ENCODE results near the gene SOX18. TPM values are rescaled to one million over a fixed set of nuclear protein-coding genes. Genes with fewer than 3 reads are reported as not detected.

The SOX18 gene
- total and polyA plus RNA-seq, 2 of the 8 experiments (the other 6 are each of a cell fraction or from before 2014, with no cell fraction given), result 0.09 TPM; not detected in 1

GRCh38 chr20:64057628-64058498 lies 8.4 kb upstream of the SOX18 start (continued):
- TF ChIP-seq, protein P1, sequence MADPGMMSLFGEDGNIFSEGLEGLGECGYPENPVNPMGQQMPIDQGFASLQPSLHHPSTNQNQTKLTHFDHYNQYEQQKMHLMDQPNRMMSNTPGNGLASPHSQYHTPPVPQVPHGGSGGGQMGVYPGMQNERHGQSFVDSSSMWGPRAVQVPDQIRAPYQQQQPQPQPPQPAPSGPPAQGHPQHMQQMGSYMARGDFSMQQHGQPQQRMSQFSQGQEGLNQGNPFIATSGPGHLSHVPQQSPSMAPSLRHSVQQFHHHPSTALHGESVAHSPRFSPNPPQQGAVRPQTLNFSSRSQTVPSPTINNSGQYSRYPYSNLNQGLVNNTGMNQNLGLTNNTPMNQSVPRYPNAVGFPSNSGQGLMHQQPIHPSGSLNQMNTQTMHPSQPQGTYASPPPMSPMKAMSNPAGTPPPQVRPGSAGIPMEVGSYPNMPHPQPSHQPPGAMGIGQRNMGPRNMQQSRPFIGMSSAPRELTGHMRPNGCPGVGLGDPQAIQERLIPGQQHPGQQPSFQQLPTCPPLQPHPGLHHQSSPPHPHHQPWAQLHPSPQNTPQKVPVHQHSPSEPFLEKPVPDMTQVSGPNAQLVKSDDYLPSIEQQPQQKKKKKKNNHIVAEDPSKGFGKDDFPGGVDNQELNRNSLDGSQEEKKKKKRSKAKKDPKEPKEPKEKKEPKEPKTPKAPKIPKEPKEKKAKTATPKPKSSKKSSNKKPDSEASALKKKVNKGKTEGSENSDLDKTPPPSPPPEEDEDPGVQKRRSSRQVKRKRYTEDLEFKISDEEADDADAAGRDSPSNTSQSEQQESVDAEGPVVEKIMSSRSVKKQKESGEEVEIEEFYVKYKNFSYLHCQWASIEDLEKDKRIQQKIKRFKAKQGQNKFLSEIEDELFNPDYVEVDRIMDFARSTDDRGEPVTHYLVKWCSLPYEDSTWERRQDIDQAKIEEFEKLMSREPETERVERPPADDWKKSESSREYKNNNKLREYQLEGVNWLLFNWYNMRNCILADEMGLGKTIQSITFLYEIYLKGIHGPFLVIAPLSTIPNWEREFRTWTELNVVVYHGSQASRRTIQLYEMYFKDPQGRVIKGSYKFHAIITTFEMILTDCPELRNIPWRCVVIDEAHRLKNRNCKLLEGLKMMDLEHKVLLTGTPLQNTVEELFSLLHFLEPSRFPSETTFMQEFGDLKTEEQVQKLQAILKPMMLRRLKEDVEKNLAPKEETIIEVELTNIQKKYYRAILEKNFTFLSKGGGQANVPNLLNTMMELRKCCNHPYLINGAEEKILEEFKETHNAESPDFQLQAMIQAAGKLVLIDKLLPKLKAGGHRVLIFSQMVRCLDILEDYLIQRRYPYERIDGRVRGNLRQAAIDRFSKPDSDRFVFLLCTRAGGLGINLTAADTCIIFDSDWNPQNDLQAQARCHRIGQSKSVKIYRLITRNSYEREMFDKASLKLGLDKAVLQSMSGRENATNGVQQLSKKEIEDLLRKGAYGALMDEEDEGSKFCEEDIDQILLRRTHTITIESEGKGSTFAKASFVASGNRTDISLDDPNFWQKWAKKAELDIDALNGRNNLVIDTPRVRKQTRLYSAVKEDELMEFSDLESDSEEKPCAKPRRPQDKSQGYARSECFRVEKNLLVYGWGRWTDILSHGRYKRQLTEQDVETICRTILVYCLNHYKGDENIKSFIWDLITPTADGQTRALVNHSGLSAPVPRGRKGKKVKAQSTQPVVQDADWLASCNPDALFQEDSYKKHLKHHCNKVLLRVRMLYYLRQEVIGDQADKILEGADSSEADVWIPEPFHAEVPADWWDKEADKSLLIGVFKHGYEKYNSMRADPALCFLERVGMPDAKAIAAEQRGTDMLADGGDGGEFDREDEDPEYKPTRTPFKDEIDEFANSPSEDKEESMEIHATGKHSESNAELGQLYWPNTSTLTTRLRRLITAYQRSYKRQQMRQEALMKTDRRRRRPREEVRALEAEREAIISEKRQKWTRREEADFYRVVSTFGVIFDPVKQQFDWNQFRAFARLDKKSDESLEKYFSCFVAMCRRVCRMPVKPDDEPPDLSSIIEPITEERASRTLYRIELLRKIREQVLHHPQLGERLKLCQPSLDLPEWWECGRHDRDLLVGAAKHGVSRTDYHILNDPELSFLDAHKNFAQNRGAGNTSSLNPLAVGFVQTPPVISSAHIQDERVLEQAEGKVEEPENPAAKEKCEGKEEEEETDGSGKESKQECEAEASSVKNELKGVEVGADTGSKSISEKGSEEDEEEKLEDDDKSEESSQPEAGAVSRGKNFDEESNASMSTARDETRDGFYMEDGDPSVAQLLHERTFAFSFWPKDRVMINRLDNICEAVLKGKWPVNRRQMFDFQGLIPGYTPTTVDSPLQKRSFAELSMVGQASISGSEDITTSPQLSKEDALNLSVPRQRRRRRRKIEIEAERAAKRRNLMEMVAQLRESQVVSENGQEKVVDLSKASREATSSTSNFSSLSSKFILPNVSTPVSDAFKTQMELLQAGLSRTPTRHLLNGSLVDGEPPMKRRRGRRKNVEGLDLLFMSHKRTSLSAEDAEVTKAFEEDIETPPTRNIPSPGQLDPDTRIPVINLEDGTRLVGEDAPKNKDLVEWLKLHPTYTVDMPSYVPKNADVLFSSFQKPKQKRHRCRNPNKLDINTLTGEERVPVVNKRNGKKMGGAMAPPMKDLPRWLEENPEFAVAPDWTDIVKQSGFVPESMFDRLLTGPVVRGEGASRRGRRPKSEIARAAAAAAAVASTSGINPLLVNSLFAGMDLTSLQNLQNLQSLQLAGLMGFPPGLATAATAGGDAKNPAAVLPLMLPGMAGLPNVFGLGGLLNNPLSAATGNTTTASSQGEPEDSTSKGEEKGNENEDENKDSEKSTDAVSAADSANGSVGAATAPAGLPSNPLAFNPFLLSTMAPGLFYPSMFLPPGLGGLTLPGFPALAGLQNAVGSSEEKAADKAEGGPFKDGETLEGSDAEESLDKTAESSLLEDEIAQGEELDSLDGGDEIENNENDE (IDR thresholded peaks at IDR 0.05; ENCODE audit: insufficient replicate concordance, low read length), result no peak
- TF ChIP-seq BCL11A (IDR thresholded peaks at IDR 0.05; ENCODE audit: low read depth in 2 of 2, low read length in 2 of 2), result no peak
- TF ChIP-seq CTCF (IDR thresholded peaks at IDR 0.05; ENCODE audit: control extremely low read depth in 1 of 3, insufficient read depth in 1 of 3, low read depth in 1 of 3, low read length in 3 of 3), result peak; percentile 91 to 97 (median 95)
- no peak for TF ChIP-seq HDAC6 (IDR thresholded peaks at IDR 0.05; ENCODE audit: low read depth, low read length)
- TF ChIP-seq CTBP2 (IDR thresholded peaks at IDR 0.05; ENCODE audit: borderline replicate concordance, insufficient read depth, insufficient read length, low read length), result no peak
- TF ChIP-seq SUZ12 (IDR thresholded peaks at IDR 0.05; ENCODE audit: low read length), result no peak

All from H1 (cell line).